ENCODE data around the gene KITLG.

Gene KITLG

DNA sequence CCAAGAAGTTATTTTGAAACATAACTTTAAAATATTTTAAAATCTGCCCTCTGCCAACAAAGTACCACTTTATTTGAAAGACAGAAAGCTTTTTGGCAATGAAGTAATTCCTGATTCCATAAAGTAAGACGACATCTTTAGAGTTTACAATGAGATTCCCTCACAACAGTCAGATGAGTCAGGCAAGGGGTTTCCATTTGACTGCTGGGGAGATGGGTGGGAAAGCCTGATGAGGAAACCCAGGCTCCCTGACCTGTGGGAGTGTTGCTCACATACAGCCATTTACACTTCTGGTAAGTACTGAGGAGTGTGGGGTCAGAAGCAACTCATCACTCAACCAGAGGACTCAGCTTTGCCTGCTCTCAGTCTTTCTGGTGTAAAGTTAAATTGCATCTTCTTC, 10.2 kb downstream of the KITLG start:
- intact Hi-C loops (cut with DNase I; ENCODE audit: low total_unique reads): no loop called here
- Histone ChIP-seq H3K4me1 (peaks cover 0 to 15% (median 4%) of the 10 kb centered on the region in 4 donors), H3K36me3 (no peaks in the 10 kb centered on the region), H3K9me3 (no peaks in the 10 kb centered on the region), H3K27ac (no peak overlapping the region), H3K27me3 (no peaks in the 10 kb centered on the region), H3K4me3 (no peak overlapping the region)
- no peak for DNase-seq
- TF ChIP-seq, protein P1, sequence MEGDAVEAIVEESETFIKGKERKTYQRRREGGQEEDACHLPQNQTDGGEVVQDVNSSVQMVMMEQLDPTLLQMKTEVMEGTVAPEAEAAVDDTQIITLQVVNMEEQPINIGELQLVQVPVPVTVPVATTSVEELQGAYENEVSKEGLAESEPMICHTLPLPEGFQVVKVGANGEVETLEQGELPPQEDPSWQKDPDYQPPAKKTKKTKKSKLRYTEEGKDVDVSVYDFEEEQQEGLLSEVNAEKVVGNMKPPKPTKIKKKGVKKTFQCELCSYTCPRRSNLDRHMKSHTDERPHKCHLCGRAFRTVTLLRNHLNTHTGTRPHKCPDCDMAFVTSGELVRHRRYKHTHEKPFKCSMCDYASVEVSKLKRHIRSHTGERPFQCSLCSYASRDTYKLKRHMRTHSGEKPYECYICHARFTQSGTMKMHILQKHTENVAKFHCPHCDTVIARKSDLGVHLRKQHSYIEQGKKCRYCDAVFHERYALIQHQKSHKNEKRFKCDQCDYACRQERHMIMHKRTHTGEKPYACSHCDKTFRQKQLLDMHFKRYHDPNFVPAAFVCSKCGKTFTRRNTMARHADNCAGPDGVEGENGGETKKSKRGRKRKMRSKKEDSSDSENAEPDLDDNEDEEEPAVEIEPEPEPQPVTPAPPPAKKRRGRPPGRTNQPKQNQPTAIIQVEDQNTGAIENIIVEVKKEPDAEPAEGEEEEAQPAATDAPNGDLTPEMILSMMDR (IDR thresholded peaks at IDR 0.05): no peak

DNA sequence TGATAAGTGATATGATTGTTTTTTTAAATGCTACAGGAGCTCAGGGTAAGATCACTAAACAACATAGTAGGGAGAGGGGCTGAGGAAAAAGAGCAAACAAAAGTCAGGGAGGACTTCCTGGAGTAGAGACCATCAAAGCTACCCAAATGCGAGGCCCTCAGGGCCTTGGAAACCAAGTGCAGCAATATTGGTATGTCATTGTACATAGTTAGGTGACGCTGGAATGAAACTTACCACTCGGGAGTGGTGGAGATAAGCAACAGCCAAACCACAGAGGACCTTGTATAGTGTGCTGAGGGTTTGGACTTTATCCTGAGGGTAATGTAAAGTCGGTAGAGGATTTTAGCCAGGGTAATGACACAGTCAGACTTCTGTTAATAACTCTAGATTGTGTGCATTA, 13.8 kb downstream of the KITLG start:
- no peaks in the 10 kb centered on the region for H3K9me3 ChIP-seq
- no peak overlapping the region for H3K4me3 ChIP-seq
- intact Hi-C loops (cut with DNase I; ENCODE audit: low total_unique reads): no loop called here
- TF ChIP-seq, protein P1 (IDR thresholded peaks at IDR 0.05): no peak
- DNase-seq: no peak
- H3K27ac ChIP-seq: no peak overlapping the region
- no peaks in the 10 kb centered on the region for H3K27me3 ChIP-seq
- H3K36me3 ChIP-seq: no peaks in the 10 kb centered on the region
- H3K4me1 ChIP-seq: peaks cover 0 to 4% (median 0%) of the 10 kb centered on the region in 4 donors

DNA sequence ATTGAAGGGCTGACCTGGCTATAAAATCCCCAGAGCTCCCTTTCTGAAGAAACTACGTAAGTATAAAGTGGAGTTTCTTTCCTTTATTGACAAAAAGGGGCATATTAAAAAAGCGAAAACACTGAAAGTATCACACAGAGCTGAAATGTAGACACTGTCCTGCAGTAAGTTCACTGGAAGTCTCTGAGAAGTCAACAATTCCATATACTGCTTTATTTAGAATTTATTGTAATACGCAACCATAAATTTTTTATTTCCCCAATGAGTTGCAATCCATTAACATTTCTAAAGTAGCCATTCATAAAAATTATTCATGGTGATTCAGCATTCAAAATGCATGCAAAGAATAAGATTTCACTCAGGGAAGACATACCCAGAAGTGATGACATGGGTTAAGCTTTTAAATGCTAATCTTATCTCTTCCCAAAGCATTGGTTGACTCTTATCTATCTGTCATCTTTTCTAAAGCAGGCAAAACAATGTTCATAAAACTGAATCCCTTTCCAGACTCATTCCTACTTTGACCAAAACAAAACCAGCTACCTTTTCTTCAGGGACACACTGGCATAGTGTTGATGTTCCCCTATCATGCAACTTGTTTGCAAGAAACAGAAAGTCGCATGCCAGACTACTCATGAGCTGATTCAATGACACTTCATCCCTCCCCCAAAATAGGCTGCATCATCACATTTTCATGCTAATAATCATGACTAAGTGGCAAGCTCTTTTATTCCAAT, 17.3 kb downstream of the KITLG start:
- Histone ChIP-seq H3K9me3 (no peaks in the 10 kb centered on the region), H3K4me3 (no peak overlapping the region), H3K4me1 (no peaks in the 10 kb centered on the region), H3K27ac (no peak overlapping the region), H3K27me3 (no peaks in the 10 kb centered on the region), H3K36me3 (no peaks in the 10 kb centered on the region)
- TF ChIP-seq, protein P1 (IDR thresholded peaks at IDR 0.05): no peak
- DNase-seq: no peak
- intact Hi-C loops (cut with DNase I; ENCODE audit: low total_unique reads): no loop called here

DNA sequence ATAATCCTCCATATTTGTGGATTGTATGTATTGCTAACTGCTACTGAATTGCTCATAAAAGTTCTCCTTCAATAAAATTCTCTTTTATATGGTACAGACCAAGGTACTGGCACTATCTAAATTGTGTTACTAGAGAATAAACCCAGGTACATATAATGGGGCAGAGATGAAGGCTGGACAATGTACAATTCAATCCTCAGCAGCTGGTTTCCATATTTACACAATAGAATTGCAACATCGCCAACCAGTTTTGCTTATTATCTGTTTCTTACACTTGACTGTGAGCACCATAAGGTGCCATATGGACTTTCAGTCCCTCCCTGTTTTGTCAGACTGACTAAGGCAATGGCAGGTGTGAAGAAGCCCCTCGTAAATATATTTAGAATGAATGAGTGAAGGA, 18.1 kb downstream of the KITLG start:
- Histone ChIP-seq H3K4me1 (no peaks in the 10 kb centered on the region), H3K27ac (no peak overlapping the region), H3K9me3 (no peaks in the 10 kb centered on the region), H3K4me3 (no peak overlapping the region), H3K36me3 (no peaks in the 10 kb centered on the region), H3K27me3 (no peaks in the 10 kb centered on the region)
- no peak for DNase-seq
- TF ChIP-seq, protein P1 (IDR thresholded peaks at IDR 0.05): no peak
- intact Hi-C loops (cut with DNase I; ENCODE audit: low total_unique reads): no loop called here

DNA sequence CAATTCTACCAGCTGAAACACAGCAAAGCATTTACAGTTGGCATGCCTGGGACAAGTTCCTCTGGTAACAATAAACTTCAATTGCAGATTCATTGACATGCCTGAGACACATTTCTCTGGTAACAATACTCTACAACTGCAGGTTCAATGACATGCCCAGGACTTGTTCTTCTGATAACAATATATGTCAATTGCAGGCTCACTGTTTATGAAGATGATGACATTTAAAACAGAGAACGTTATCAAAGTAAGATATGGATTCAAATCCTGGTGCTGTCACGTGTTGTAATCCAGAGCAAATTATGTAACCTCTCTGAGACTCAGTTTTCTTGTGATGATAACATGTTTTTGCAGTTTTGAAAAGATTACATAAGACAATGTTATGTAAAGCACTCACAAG, 20.5 kb downstream of the KITLG start:
- Histone ChIP-seq H3K4me3 (no peak overlapping the region), H3K9me3 (no peaks in the 10 kb centered on the region), H3K4me1 (no peaks in the 10 kb centered on the region), H3K27me3 (no peaks in the 10 kb centered on the region), H3K27ac (no peak overlapping the region), H3K36me3 (no peaks in the 10 kb centered on the region)
- intact Hi-C loops (cut with DNase I; ENCODE audit: low total_unique reads): no loop called here
- DNase-seq: no peak
- TF ChIP-seq, protein P1 (IDR thresholded peaks at IDR 0.05): no peak
